Lower leg skin (tissue), 4 donors: ENCODE data around the gene NKIRAS1. TPM values are rescaled to one million over a fixed set of nuclear protein-coding genes. Genes with fewer than 3 reads are reported as not detected.

ENCODE experiments used
- DNase-seq, 2 donors: peaks; one replicate each; pipeline ENCODE4 v3.0.0-alpha.2; 2019; ENCODE audit warnings: low spot score in 2 of 2
- H3K4me3 ChIP-seq: fragments of 200-600 bp; sonication (generic); 2 replicates; pipeline ENCODE4 v1.5.1; 2017; ENCODE audit warnings: mild to moderate bottlenecking, low read depth; ENCODE audit not compliant: poor library complexity, severe bottlenecking
- CTCF ChIP-seq, 3 donors: fragments of 450-650 bp; IDR thresholded peaks; one replicate each; pipeline ENCODE4 v1.5.1; 2016; ENCODE audit warnings: antibody characterized with exemption in 3 of 3, mild to moderate bottlenecking in 3 of 3, moderate library complexity in 2 of 3
- POLR2A ChIP-seq, 2 donors: fragments of 450-650 bp; IDR thresholded peaks; one replicate each; pipeline ENCODE4 v1.6.1; 2016 to 2017; ENCODE audit warnings: antibody characterized with exemption in 2 of 2, mild to moderate bottlenecking in 1 of 2, moderate library complexity in 1 of 2
- WGBS, 2 donors: methylation state at CpG; one replicate each; pipeline ENCODE4 v1.1.5; 2018; 5-methylcytosine and 5-hydroxymethylcytosine counted together
- intact Hi-C: fragments of 100-400 bp; cut with DNase I; formaldehyde crosslinking; loops from one replicate; pipeline ENCODE4 v1.15.0; 2023; ENCODE audit warnings: low total_unique reads
- total RNA-seq, 4 donors: library from RNA; depleted of rRNA; stranded (reverse); fragments of >200 nt; gene quantifications; one replicate each; pipeline ENCODE4 v1.1.0, GENCODE V29; 2016

The NKIRAS1 gene
- 10 to 100 TPM in 2 of 4 donors, 1 to 10 TPM in 2; 6.6 to 10.5 (median 9.0) TPM for total RNA-seq

- 0% methylated on average over 51 to 53 of the region's 64 CpGs for WGBS, 2 donors
- peak within 1 kb of the TSS; percentile 100 for H3K4me3 ChIP-seq
- peak in 1 of 2 donors; percentile 84 for TF ChIP-seq POLR2A (IDR thresholded peaks at IDR 0.05)
- peak in 1 of 3 donors; percentile 74 for TF ChIP-seq CTCF (IDR thresholded peaks at IDR 0.05)
- intact Hi-C loops, result no loop called here
- DNase-seq, result peak; percentile 96 to 99
These were observed at the start of gene NKIRAS1, which contains the start of gene RPL15 for GRCh38 chr3:23916886-23917678. Gene NKIRAS1 (minus strand): TSS chr3:23916990. CDS start chr3:23910904, 6,086 bp downstream. Gene RPL15 (plus strand): TSS chr3:23917132. CDS start chr3:23917860, 728 bp downstream.

- 60 to 63% methylated on average over 1 of the region's 1 CpG for WGBS, 2 donors
- intact Hi-C loops, result no loop called here
- no peak for DNase-seq
- no peak for TF ChIP-seq POLR2A (IDR thresholded peaks at IDR 0.05)
- H3K4me3 ChIP-seq, result no peak overlapping the region
These were observed 49.5 kb upstream of the NKIRAS1 start for GRCh38 chr3:23966328-23966727.

- intact Hi-C loops, result no loop called here
- no peak for DNase-seq
- TF ChIP-seq CTCF (IDR thresholded peaks at IDR 0.05) (no peak), POLR2A (IDR thresholded peaks at IDR 0.05) (no peak)
- 75 to 84% methylated on average over 3 of the region's 3 CpGs for WGBS, 2 donors
- no peak overlapping the region for H3K4me3 ChIP-seq
These were observed 47.9 kb upstream of the NKIRAS1 start for GRCh38 chr3:23964537-23965235.

GRCh38 chr3:23961913-23962312, 45.1 kb upstream of the NKIRAS1 start:
- intact Hi-C loops, result no loop called here
- no peak for DNase-seq
- H3K4me3 ChIP-seq, result no peak overlapping the region
- no peak for TF ChIP-seq POLR2A (IDR thresholded peaks at IDR 0.05)
- TF ChIP-seq CTCF (IDR thresholded peaks at IDR 0.05), result no peak
- 94 to 98% methylated on average over 5 of the region's 5 CpGs for WGBS, 2 donors

- intact Hi-C loops, result no loop called here
- TF ChIP-seq CTCF (IDR thresholded peaks at IDR 0.05) (no peak), POLR2A (IDR thresholded peaks at IDR 0.05) (no peak)
- no peak for DNase-seq
- WGBS, 2 donors, result 86 to 100% methylated on average over 1 of the region's 1 CpG
- H3K4me3 ChIP-seq, result no peak overlapping the region
These were observed 44.3 kb upstream of the NKIRAS1 start for GRCh38 chr3:23961066-23961465.

- DNase-seq, result no peak
- TF ChIP-seq POLR2A (IDR thresholded peaks at IDR 0.05) (no peak), CTCF (IDR thresholded peaks at IDR 0.05) (no peak)
- no peak overlapping the region for H3K4me3 ChIP-seq
- WGBS, 2 donors, result 48 to 66% methylated on average over 1 of the region's 1 CpG
- intact Hi-C loops, result no loop called here
These were observed 43.9 kb upstream of the NKIRAS1 start for GRCh38 chr3:23960649-23961048.
